Gastrocnemius medialis (tissue), 4 donors: ENCODE results near the gene ZNF277. TPM values are rescaled to one million over a fixed set of nuclear protein-coding genes. Genes with fewer than 3 reads are reported as not detected.

Experiments used
- ATAC-seq, 2 donors: fragments of 150-250 bp; one replicate each; pipeline ENCODE4 v1.9.1; 2016
- DNase-seq, 2 donors: peaks; one replicate each; pipeline ENCODE4 v3.0.0-alpha.2; 2019
- H3K27ac ChIP-seq, 4 donors: fragments of 200-600 bp; sonication (generic); 1 replicate in 1 of 4; 2 replicates in 3 of 4; pipeline ENCODE4 v1.5.1; 2016 to 2018; ENCODE audit warnings: mild to moderate bottlenecking in 2 of 4, moderate library complexity in 1 of 4
- H3K27me3 ChIP-seq, 3 donors: fragments of 200-600 bp; sonication (generic) in 2 of 3; 1 replicate in 1 of 3; 2 replicates in 2 of 3; pipeline versions ENCODE4 v1.5.1 to v1.6.0; 2016 to 2019; ENCODE audit warnings: mild to moderate bottlenecking in 1 of 3, moderate library complexity in 1 of 3
- H3K36me3 ChIP-seq, 2 donors: fragments of 200-600 bp; sonication (generic) in 1 of 2; one replicate each; pipeline ENCODE4 v1.5.1; 2017 to 2018
- H3K4me1 ChIP-seq, 2 donors: fragments of 200-600 bp; sonication (generic) in 1 of 2; one replicate each; pipeline ENCODE4 v1.5.1; 2016 to 2017; ENCODE audit warnings: mild to moderate bottlenecking in 2 of 2
- H3K4me3 ChIP-seq, 4 donors: fragments of 200-600 bp; sonication (generic) in 3 of 4; 1 replicate in 1 of 4; 2 replicates in 3 of 4; pipeline ENCODE4 v1.5.1; 2016 to 2019; ENCODE audit warnings: mild to moderate bottlenecking in 2 of 4
- H3K9me3 ChIP-seq, 3 donors: fragments of 200-600 bp; sonication (generic) in 2 of 3; 1 replicate in 1 of 3; 2 replicates in 2 of 3; pipeline ENCODE4 v1.5.1; 2016 to 2019
- CTCF ChIP-seq, 5 experiments: fragments of 450-650 bp in 3 of 5; fragments of 200-600 bp in 2 of 5; sonication (generic) in 2 of 5; IDR thresholded peaks in 4 of 5; conservative IDR thresholded peaks in 1 of 5; 1 replicate in 4 of 5; 2 replicates in 1 of 5; pipeline ENCODE4 v1.5.1; 2016 to 2019; ENCODE audit warnings: antibody characterized with exemption in 5 of 5, mild to moderate bottlenecking in 3 of 5, moderate library complexity in 3 of 5
- POLR2A ChIP-seq, 2 donors: fragments of 450-650 bp; IDR thresholded peaks; one replicate each; pipeline ENCODE4 v1.6.1; 2017; ENCODE audit warnings: antibody characterized with exemption in 2 of 2, mild to moderate bottlenecking in 2 of 2, moderate library complexity in 2 of 2
- in situ Hi-C, 4 donors: fragments of 200-750 bp; cut with MboI; loops; one replicate each; pipeline versions ENCODE4 v1.15.0 to v1.8.0; 2017; ENCODE audit warnings: low sequenced_read_pairs in 4 of 4
- intact Hi-C: fragments of 100-400 bp; cut with DNase I; formaldehyde crosslinking; loops from one replicate; pipeline ENCODE4 v1.15.1; 2023; ENCODE audit warnings: low total_unique reads
- total RNA-seq, 4 donors: library from RNA; depleted of rRNA; stranded (reverse); fragments of >200 nt; gene quantifications; one replicate each; pipeline versions ENCODE4 v1.1.0 to v1.2.3, GENCODE V29; 2016

The ZNF277 gene
- total RNA-seq, 4 donors from 2014 or later, result 12.2 to 16.5 (median 15.0) TPM

DNA sequence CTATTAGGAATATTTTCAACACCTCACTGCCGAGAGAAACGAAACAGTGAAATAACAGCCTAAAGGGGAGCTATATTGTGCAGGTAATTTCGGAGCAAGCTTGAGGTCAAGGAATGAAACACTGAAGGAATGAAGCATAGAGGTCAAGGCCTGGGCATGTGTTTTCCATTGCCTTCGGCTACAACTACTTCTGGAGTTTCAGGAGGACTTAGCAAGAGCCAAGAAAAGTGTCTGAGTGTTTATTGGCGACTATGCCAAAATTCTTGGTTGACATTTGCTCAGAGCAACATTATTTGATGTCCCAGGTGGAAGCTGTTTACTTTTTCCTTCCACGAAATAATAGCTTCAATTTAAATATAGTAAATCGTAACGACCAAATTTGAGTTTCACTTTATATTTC, 154.2 kb downstream of the ZNF277 start:
- no peak overlapping the region for H3K4me3 ChIP-seq

DNA sequence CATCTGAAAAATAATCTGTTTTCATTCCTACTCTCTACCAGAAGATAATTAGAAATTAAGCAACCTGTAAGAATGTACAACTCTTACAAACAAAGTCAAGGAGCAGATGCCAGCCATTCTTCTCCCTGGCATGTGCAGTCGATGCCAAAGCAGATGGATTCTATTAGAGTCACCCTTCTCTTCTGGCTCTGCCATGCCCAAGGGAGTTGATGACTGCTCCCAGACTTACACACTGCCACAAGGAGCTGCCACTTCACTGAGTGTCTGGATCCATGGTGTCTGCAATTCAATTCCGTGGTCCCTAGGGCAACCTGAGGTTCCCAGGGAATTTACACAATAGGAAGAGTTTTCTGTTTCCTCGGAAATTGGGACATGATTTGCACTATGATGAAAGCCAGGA, 154.7 kb downstream of the ZNF277 start:
- peaks cover 0 to 3% (median 0%) of the 10 kb centered on the region in 3 donors for H3K9me3 ChIP-seq
- peaks cover 0 to 5% of the 10 kb centered on the region in 2 donors for H3K4me1 ChIP-seq
- H3K27me3 ChIP-seq, result no peaks in the 10 kb centered on the region
- no peak for TF ChIP-seq CTCF (IDR thresholded peaks at IDR 0.05 in 4 of 5, conservative IDR thresholded peaks at IDR 0.05 in 1 of 5)
- TF ChIP-seq POLR2A (IDR thresholded peaks at IDR 0.05), result no peak
- DNase-seq, result no peak
- ATAC-seq, result no peak
- in situ Hi-C loops, result no loop called here
- no peak overlapping the region for H3K27ac ChIP-seq
- no peaks in the 10 kb centered on the region for H3K36me3 ChIP-seq
- no peak overlapping the region for H3K4me3 ChIP-seq
- intact Hi-C loops, result no loop called here

More for the DNA sequence above, 154.2 kb downstream of the ZNF277 start:
- Histone ChIP-seq H3K4me1 (peaks cover 0 to 5% of the 10 kb centered on the region in 2 donors), H3K27ac (no peak overlapping the region), H3K9me3 (peaks cover 0 to 3% (median 0%) of the 10 kb centered on the region in 3 donors), H3K36me3 (no peaks in the 10 kb centered on the region), H3K27me3 (no peaks in the 10 kb centered on the region)
- intact Hi-C loops (no loop called here), in situ Hi-C loops (no loop called here)
- DNase-seq (no peak), ATAC-seq (no peak)
- TF ChIP-seq CTCF (IDR thresholded peaks at IDR 0.05 in 4 of 5, conservative IDR thresholded peaks at IDR 0.05 in 1 of 5) (no peak), POLR2A (IDR thresholded peaks at IDR 0.05) (no peak)

GRCh38 chr7:112362053-112362650, 155.7 kb downstream of the ZNF277 start:
- no peak overlapping the region for H3K4me3 ChIP-seq
- H3K27me3 ChIP-seq, result no peaks in the 10 kb centered on the region
- intact Hi-C loops, result no loop called here
- H3K4me1 ChIP-seq, result peaks cover 0 to 5% of the 10 kb centered on the region in 2 donors
- ATAC-seq (no peak), DNase-seq (no peak)
- H3K27ac ChIP-seq, result no peak overlapping the region
- H3K36me3 ChIP-seq, result no peaks in the 10 kb centered on the region
- in situ Hi-C loops, result no loop called here
- TF ChIP-seq CTCF (IDR thresholded peaks at IDR 0.05 in 4 of 5, conservative IDR thresholded peaks at IDR 0.05 in 1 of 5) (no peak), POLR2A (IDR thresholded peaks at IDR 0.05) (no peak)
- H3K9me3 ChIP-seq, result peaks cover 0 to 3% (median 0%) of the 10 kb centered on the region in 3 donors

- Histone ChIP-seq H3K4me3 (no peak overlapping the region), H3K4me1 (peaks cover 0 to 5% of the 10 kb centered on the region in 2 donors), H3K27me3 (no peaks in the 10 kb centered on the region), H3K36me3 (no peaks in the 10 kb centered on the region), H3K9me3 (peaks cover 0 to 3% (median 0%) of the 10 kb centered on the region in 3 donors), H3K27ac (no peak overlapping the region)
- DNase-seq (no peak), ATAC-seq (no peak)
- in situ Hi-C loops, result no loop called here
- TF ChIP-seq POLR2A (IDR thresholded peaks at IDR 0.05) (no peak), CTCF (IDR thresholded peaks at IDR 0.05 in 4 of 5, conservative IDR thresholded peaks at IDR 0.05 in 1 of 5) (no peak)
- intact Hi-C loops, result no loop called here
Measured at GRCh38 chr7:112362731-112363131, 156.2 kb downstream of the ZNF277 start.

GRCh38 chr7:112364388-112364787, 157.9 kb downstream of the ZNF277 start:
- no peak overlapping the region for H3K4me3 ChIP-seq
- in situ Hi-C loops (no loop called here), intact Hi-C loops (no loop called here)
- ATAC-seq (no peak), DNase-seq (no peak)
- H3K27me3 ChIP-seq, result no peaks in the 10 kb centered on the region
- H3K36me3 ChIP-seq, result no peaks in the 10 kb centered on the region
- no peaks in the 10 kb centered on the region for H3K9me3 ChIP-seq
- H3K4me1 ChIP-seq, result peaks cover 0 to 5% of the 10 kb centered on the region in 2 donors
- no peak for TF ChIP-seq CTCF (IDR thresholded peaks at IDR 0.05 in 4 of 5, conservative IDR thresholded peaks at IDR 0.05 in 1 of 5)
- TF ChIP-seq POLR2A (IDR thresholded peaks at IDR 0.05), result no peak
- H3K27ac ChIP-seq, result no peak overlapping the region
